ENCODE measurements around the gene DCC. TPM values are rescaled to one million over a fixed set of nuclear protein-coding genes. Genes with fewer than 3 reads are reported as not detected.

Gene DCC
- polyA plus RNA-seq, 1 of the 3 experiments (the other 2 are of a cell fraction), result 0.20 TPM

DNA sequence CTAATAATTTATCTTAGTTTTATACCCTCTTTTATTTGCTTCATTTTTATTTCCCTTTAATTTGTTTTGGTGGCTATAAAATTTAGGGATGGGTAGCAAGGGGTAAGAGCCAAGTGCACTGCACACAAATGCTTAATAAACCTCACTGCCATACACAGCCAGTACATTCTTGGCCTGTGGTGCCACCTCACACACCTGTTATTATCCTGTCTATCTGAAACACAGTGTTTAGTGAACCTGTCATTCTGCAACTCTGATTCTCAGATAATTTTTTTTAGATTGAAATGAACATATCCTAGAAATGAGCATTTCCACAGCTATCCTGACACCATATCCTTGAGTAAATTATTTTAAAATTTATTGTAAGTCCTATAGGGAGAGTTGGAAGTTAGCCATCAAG lies 807.5 kb downstream of the DCC start (continued):
- TF ChIP-seq, protein P1, sequence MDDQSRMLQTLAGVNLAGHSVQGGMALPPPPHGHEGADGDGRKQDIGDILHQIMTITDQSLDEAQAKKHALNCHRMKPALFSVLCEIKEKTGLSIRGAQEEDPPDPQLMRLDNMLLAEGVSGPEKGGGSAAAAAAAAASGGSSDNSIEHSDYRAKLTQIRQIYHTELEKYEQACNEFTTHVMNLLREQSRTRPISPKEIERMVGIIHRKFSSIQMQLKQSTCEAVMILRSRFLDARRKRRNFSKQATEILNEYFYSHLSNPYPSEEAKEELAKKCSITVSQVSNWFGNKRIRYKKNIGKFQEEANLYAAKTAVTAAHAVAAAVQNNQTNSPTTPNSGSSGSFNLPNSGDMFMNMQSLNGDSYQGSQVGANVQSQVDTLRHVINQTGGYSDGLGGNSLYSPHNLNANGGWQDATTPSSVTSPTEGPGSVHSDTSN (IDR thresholded peaks at IDR 0.05), result no peak
- TF ChIP-seq, protein P2, sequence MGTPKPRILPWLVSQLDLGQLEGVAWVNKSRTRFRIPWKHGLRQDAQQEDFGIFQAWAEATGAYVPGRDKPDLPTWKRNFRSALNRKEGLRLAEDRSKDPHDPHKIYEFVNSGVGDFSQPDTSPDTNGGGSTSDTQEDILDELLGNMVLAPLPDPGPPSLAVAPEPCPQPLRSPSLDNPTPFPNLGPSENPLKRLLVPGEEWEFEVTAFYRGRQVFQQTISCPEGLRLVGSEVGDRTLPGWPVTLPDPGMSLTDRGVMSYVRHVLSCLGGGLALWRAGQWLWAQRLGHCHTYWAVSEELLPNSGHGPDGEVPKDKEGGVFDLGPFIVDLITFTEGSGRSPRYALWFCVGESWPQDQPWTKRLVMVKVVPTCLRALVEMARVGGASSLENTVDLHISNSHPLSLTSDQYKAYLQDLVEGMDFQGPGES (IDR thresholded peaks at IDR 0.05; ENCODE audit: low read depth, low read length), result no peak

DNA sequence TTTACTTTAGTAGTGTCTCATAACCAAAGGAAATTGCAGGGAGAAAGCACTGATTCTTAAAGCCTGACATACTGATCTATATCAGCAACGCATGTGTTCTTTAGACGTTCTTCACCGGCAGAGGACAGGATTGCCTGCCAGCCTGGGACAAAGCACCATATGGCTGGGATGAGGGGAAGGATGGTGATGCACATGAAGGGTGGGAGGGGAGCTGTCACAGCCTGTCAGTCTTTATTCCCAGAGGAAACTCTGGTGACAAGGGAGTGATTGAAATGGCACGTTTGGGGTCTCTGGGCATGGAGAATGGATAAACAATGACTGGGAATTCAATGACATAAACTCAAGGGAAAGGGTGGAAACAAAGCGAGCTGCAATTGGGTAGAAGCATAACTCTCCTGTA lies 808.1 kb downstream of the DCC start:
- Histone ChIP-seq H3K4me1 (ENCODE audit: control insufficient read depth in 1 of 2, insufficient read depth in 2 of 2, low read depth in 1 of 2, low read length in 1 of 2) (no peaks in the 10 kb centered on the region), H3K27me3 (ENCODE audit: insufficient read depth) (no peaks in the 10 kb centered on the region), H3K36me3 (replicated peaks in 1 of 2; ENCODE audit: control insufficient read depth in 1 of 2, insufficient read depth in 2 of 2, low read length in 1 of 2) (no peaks in the 10 kb centered on the region), H3K27ac (ENCODE audit: low read depth in 2 of 2, low read length in 1 of 2) (no peak overlapping the region), H3K4me3 (ENCODE audit: low read depth in 2 of 2, low read length in 1 of 2) (no peak overlapping the region), H3K9me2 (no peaks in the 10 kb centered on the region), H3K4me2 (no peak overlapping the region), H3F3A (replicated peaks; ENCODE audit: insufficient read depth) (no peaks in the 10 kb centered on the region), H2AFZ (ENCODE audit: low read depth) (no peak overlapping the region), H4K20me1 (ENCODE audit: insufficient read depth) (no peaks in the 10 kb centered on the region), H3K9ac (no peak overlapping the region), H3K9me3 (no peaks in the 10 kb centered on the region), H3K79me2 (ENCODE audit: insufficient read depth) (no peaks in the 10 kb centered on the region)
- no peak for DNase-seq
- POLR2A ChIA-PET, result no interaction called here
- CTCF ChIA-PET, result no interaction called here
- 54% methylated on average over 5 of the region's 5 CpGs for WGBS (ENCODE audit: low lambda C conversion rate)
- TF ChIP-seq NRF1 (IDR thresholded peaks at IDR 0.05; ENCODE audit: low read depth, low read length), result no peak
- TF ChIP-seq RCOR1 (IDR thresholded peaks at IDR 0.05; ENCODE audit: low read length), result no peak
- TF ChIP-seq TAF1 (IDR thresholded peaks at IDR 0.05; ENCODE audit: borderline replicate concordance, low read depth, low read length), result no peak
- no peak for TF ChIP-seq JUND (IDR thresholded peaks at IDR 0.05)

DNA sequence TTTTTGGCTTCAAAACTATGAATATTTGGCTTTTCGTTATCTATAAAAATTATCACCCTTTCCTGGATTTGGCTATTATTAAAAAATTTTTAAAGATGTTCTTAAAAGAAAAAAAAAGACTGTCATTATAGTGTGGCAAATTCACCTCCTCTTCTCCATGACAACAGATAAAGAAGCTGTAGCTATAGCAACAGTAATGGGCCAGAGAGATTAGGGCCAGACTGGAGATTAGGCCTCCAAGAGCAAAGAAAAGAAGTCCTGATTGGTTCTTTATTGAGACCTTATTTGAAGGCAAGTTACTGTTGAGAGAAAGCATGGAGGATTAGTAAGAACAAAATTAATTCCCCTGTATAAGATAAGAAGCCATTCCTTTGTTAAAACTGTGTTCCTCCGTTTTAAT lies 812.5 kb downstream of the DCC start:
- H3K9me2 ChIP-seq, result no peaks in the 10 kb centered on the region
- CTCF ChIA-PET, result interaction anchor here (0.6 to 1.6 kb wide), 5 partner anchors 9 to 25 kb away, joined by 3 to 5 read pairs (median 3); no protein-coding TSS in a partner anchor
- POLR2A ChIA-PET, result no interaction called here

More for the DNA sequence above, 812.5 kb downstream of the DCC start:
- no peaks in the 10 kb centered on the region for H3K27me3 ChIP-seq (ENCODE audit: insufficient read depth)
- DNase-seq, result peak; percentile 2
- no peaks in the 10 kb centered on the region for H3K9me3 ChIP-seq
- H3K4me2 ChIP-seq, result no peak overlapping the region
- H3K27ac ChIP-seq (ENCODE audit: low read depth in 2 of 2, low read length in 1 of 2), result no peak overlapping the region
- H3K9ac ChIP-seq, result no peak overlapping the region
- no peaks in the 10 kb centered on the region for H4K20me1 ChIP-seq (ENCODE audit: insufficient read depth)
- no peak overlapping the region for H3K4me3 ChIP-seq (ENCODE audit: low read depth in 2 of 2, low read length in 1 of 2)
- WGBS (ENCODE audit: low lambda C conversion rate), result 24% methylated on average over 2 of the region's 2 CpGs
- no peak for TF ChIP-seq POLR2AphosphoS5 (IDR thresholded peaks at IDR 0.05; ENCODE audit: low read depth, low read length)
- TF ChIP-seq, protein P1 (IDR thresholded peaks at IDR 0.05), result no peak
- no peak for TF ChIP-seq TCF12 (IDR thresholded peaks at IDR 0.05)
- no peak for TF ChIP-seq TEAD4 (IDR thresholded peaks at IDR 0.05; ENCODE audit: borderline replicate concordance, insufficient read depth)
- no peak for TF ChIP-seq FOXJ3 (CRISPR knock-in tag; IDR thresholded peaks at IDR 0.05)
- TF ChIP-seq TAF1 (IDR thresholded peaks at IDR 0.05; ENCODE audit: borderline replicate concordance, low read depth, low read length), result no peak
- no peaks in the 10 kb centered on the region for H3F3A ChIP-seq (replicated peaks; ENCODE audit: insufficient read depth)
- H2AFZ ChIP-seq (ENCODE audit: low read depth), result no peak overlapping the region
- H3K79me2 ChIP-seq (ENCODE audit: insufficient read depth), result no peaks in the 10 kb centered on the region
- no peaks in the 10 kb centered on the region for H3K4me1 ChIP-seq (ENCODE audit: control insufficient read depth in 1 of 2, insufficient read depth in 2 of 2, low read depth in 1 of 2, low read length in 1 of 2)
- H3K36me3 ChIP-seq (replicated peaks in 1 of 2; ENCODE audit: control insufficient read depth in 1 of 2, insufficient read depth in 2 of 2, low read length in 1 of 2), result no peaks in the 10 kb centered on the region
